HCT116 (cell line): ENCODE results near the gene NRP1. TPM values are rescaled to one million over a fixed set of nuclear protein-coding genes. Genes with fewer than 3 reads are reported as not detected.

Experiments
- ATAC-seq: fragments of 200-7000 bp; cut with Tn5 transposase; 2 replicates; pipeline ENCODE4 v1.9.1; 2020; ENCODE audit warnings: mild to moderate bottlenecking, moderate library complexity
- BruUV-seq: library from RNA; stranded (reverse); fragments of 400-500 nt; replicated peaks from 2 replicates; lab custom pipeline; 2021; lab: Mats Ljungman, UMichigan
- CTCF ChIA-PET: fragments of 300-600 bp; sonication (Branson Sonifier 250); formaldehyde crosslinking; loops from one replicate; lab custom pipeline; 2021; ENCODE audit warnings: antibody characterized with exemption; lab: Charles Lee
- POLR2A ChIA-PET: fragments of 300-600, 350-600 bp; sonication (Branson Sonifier 250); formaldehyde crosslinking; loops from one replicate; lab custom pipeline; 2021; ENCODE audit warnings: antibody characterized with exemption; lab: Charles Lee
- RAD21 ChIA-PET, 2 experiments: fragments of 300-600 bp; sonication (Branson Sonifier 250); formaldehyde crosslinking; loops; one replicate each; lab custom pipeline; 2023; ENCODE audit warnings: low total read pairs in 2 of 2; ENCODE audit not compliant: uncharacterized antibody in 2 of 2, unreplicated experiment in 2 of 2, low non-redundant PET in 1 of 2; lab: Charles Lee
- DNase-seq: peaks from one replicate; pipeline ENCODE4 v3.0.0-alpha.2; 2010; ENCODE audit warnings: low read depth, low spot score
- H2AFZ ChIP-seq: fragments of 200-600 bp; shearing (Covaris generic), sonication (generic); 2 replicates; pipeline ENCODE4 v1.6.1; 2017; ENCODE audit warnings: low read depth, mixed run types, mixed read lengths, antibody characterized with exemption, low read length; ENCODE audit not compliant: poor library complexity, severe bottlenecking
- H3K27ac ChIP-seq: 2 replicates; pipeline ENCODE4 v1.5.1; 2012; ENCODE audit warnings: low read depth, low read length
- H3K27me3 ChIP-seq: fragments of 200-600 bp; sonication (generic); 2 replicates; pipeline ENCODE4 v1.6.1; 2016; ENCODE audit warnings: mixed run types, low read length, mixed read lengths; ENCODE audit not compliant: insufficient read depth
- H3K36me3 ChIP-seq, 2 experiments: fragments of 200-500 bp in 1 of 2; fragments of 200-600 bp in 1 of 2; sonication (Bioruptor generic) in 1 of 2; sonication (generic) in 1 of 2; 2 replicates each; pipeline versions ENCODE4 v1.5.1 to v1.6.1; 2014 to 2016; ENCODE audit warnings: low read length in 2 of 2, inconsistent platforms in 1 of 2, mixed read lengths in 1 of 2, mixed run types in 1 of 2; ENCODE audit not compliant: insufficient read depth in 2 of 2, control insufficient read depth in 1 of 2
- H3K4me1 ChIP-seq, 2 experiments: fragments of 200-600 bp in 1 of 2; sonication (generic) in 1 of 2; 2 replicates each; pipeline versions ENCODE4 v1.5.1 to v1.6.1; 2012 to 2017; ENCODE audit warnings: low read length in 2 of 2, inconsistent platforms in 1 of 2, mild to moderate bottlenecking in 1 of 2, mixed read lengths in 1 of 2, mixed run types in 1 of 2, moderate library complexity in 1 of 2; ENCODE audit not compliant: insufficient read depth in 2 of 2, control insufficient read depth in 1 of 2
- H3K4me2 ChIP-seq: fragments of 200-600 bp; sonication (generic); 2 replicates; pipeline ENCODE4 v1.6.1; 2017; ENCODE audit warnings: mixed run types, low read length, mixed read lengths
- H3K4me3 ChIP-seq, 2 experiments: fragments of 200-600 bp in 1 of 2; sonication (generic) in 1 of 2; replicated peaks in 1 of 2; 2 replicates each; pipeline ENCODE4 v1.5.1; 2011 to 2016; ENCODE audit warnings: low read length in 2 of 2, control low read depth in 1 of 2, low read depth in 1 of 2, mild to moderate bottlenecking in 1 of 2, mixed read lengths in 1 of 2, mixed run types in 1 of 2
- H3K79me2 ChIP-seq: fragments of 200-600 bp; sonication (generic); 2 replicates; pipeline ENCODE4 v1.6.1; 2017; ENCODE audit warnings: mild to moderate bottlenecking, mixed run types, low read length, moderate library complexity, mixed read lengths; ENCODE audit not compliant: insufficient read depth
- H3K9ac ChIP-seq: fragments of 200-600 bp; sonication (generic); 2 replicates; pipeline ENCODE4 v1.6.1; 2016; ENCODE audit warnings: low read length, mixed read lengths
- H3K9me2 ChIP-seq: fragments of 200-600 bp; sonication (generic), shearing (Covaris generic); 2 replicates; pipeline ENCODE4 v1.6.1; 2017; ENCODE audit warnings: mixed run types, mild to moderate bottlenecking, moderate library complexity; ENCODE audit not compliant: insufficient read depth
- H3K9me3 ChIP-seq, 2 experiments: fragments of 200-500 bp in 1 of 2; fragments of 200-600 bp in 1 of 2; sonication (Bioruptor generic) in 1 of 2; sonication (generic) in 1 of 2; 2 replicates each; pipeline ENCODE4 v1.6.1; 2014 to 2017; ENCODE audit warnings: low read length in 2 of 2, mixed read lengths in 2 of 2, inconsistent platforms in 1 of 2, low read depth in 1 of 2, mild to moderate bottlenecking in 1 of 2, mixed run types in 1 of 2, moderate library complexity in 1 of 2; ENCODE audit not compliant: control insufficient read depth in 1 of 2, insufficient read depth in 1 of 2
- H4K20me1 ChIP-seq: fragments of 200-600 bp; sonication (generic), shearing (Covaris generic); 2 replicates; pipeline ENCODE4 v1.6.1; 2017; ENCODE audit warnings: mixed run types, mild to moderate bottlenecking, moderate library complexity; ENCODE audit not compliant: insufficient read depth
- ATF3 ChIP-seq: IDR thresholded peaks from 2 replicates; pipeline ENCODE4 v1.6.1; 2012
- CBX3 ChIP-seq: IDR thresholded peaks from 2 replicates; pipeline ENCODE4 v1.6.1; 2012; ENCODE audit warnings: low read depth
- ELF1 ChIP-seq: IDR thresholded peaks from 2 replicates; pipeline ENCODE4 v1.6.1; 2012; ENCODE audit warnings: low read depth, borderline replicate concordance
- EZH2 ChIP-seq: fragments of 200-600 bp; sonication (generic); IDR thresholded peaks from 2 replicates; pipeline ENCODE4 v1.6.1; 2017; ENCODE audit warnings: antibody characterized with exemption, mixed run types
- EZH2phosphoT487 ChIP-seq: fragments of 200-600 bp; IDR thresholded peaks from 2 replicates; pipeline ENCODE4 v1.6.1; 2018; ENCODE audit warnings: antibody characterized with exemption, borderline replicate concordance
- FOSL1 ChIP-seq: IDR thresholded peaks from 2 replicates; pipeline ENCODE4 v1.6.1; 2012; ENCODE audit warnings: low read depth
- JUND ChIP-seq: IDR thresholded peaks from 2 replicates; pipeline ENCODE4 v1.6.1; 2012
- MAX ChIP-seq: IDR thresholded peaks from 2 replicates; pipeline ENCODE4 v1.6.1; 2012
- POLR2A ChIP-seq: IDR thresholded peaks from 2 replicates; pipeline ENCODE4 v1.7.0; 2011; ENCODE audit warnings: borderline replicate concordance; ENCODE audit not compliant: insufficient read depth, insufficient read length; ENCODE audit errors: extremely low read depth
- POLR2AphosphoS5 ChIP-seq: IDR thresholded peaks from 2 replicates; pipeline ENCODE4 v1.6.1; 2011; ENCODE audit warnings: mild to moderate bottlenecking, low read depth, low read length, moderate library complexity
- RAD21 ChIP-seq: IDR thresholded peaks from 2 replicates; pipeline ENCODE4 v1.6.1; 2012; ENCODE audit warnings: low read depth, mild to moderate bottlenecking
- REST ChIP-seq: IDR thresholded peaks from 2 replicates; pipeline ENCODE4 v1.6.1; 2012; ENCODE audit warnings: low read depth
- SIN3A ChIP-seq: IDR thresholded peaks from 2 replicates; pipeline ENCODE4 v1.6.1; 2012; ENCODE audit warnings: low read depth
- SP1 ChIP-seq: IDR thresholded peaks from 2 replicates; pipeline ENCODE4 v1.6.1; 2012; ENCODE audit warnings: low read depth
- SRF ChIP-seq: IDR thresholded peaks from 2 replicates; pipeline ENCODE4 v1.6.1; 2012; ENCODE audit warnings: low read depth
- TCF7L2 ChIP-seq: IDR thresholded peaks from 2 replicates; pipeline ENCODE4 v1.7.0; 2011; ENCODE audit warnings: borderline replicate concordance, inconsistent platforms; ENCODE audit not compliant: insufficient read depth, insufficient read length; ENCODE audit errors: extremely low read depth
- YY1 ChIP-seq: IDR thresholded peaks from 2 replicates; pipeline ENCODE4 v1.6.1; 2011; ENCODE audit warnings: low read length, low read depth, moderate library complexity, mild to moderate bottlenecking; ENCODE audit not compliant: insufficient replicate concordance; ENCODE audit errors: extremely low read depth
- ZBTB33 ChIP-seq: IDR thresholded peaks from 2 replicates; pipeline ENCODE4 v1.6.1; 2011; ENCODE audit warnings: mild to moderate bottlenecking, low read length, moderate library complexity; ENCODE audit not compliant: insufficient replicate concordance; ENCODE audit errors: extremely low read depth
- ZFX ChIP-seq: fragments of 450-650 bp; IDR thresholded peaks from 2 replicates; pipeline ENCODE4 v1.6.1; 2017
- ZNF274 ChIP-seq: fragments of 200-500 bp; sonication (Bioruptor generic); IDR thresholded peaks from 2 replicates; pipeline ENCODE4 v1.6.1; 2014; ENCODE audit warnings: mild to moderate bottlenecking, low read depth, low read length, inconsistent platforms
- intact Hi-C: fragments of 100-400 bp; cut with micrococcal nuclease; formaldehyde crosslinking; loops from 2 replicates; pipeline ENCODE4 v1.10.0; 2022
- total RNA-seq: library from RNA; stranded (reverse); gene quantifications from one replicate; pipeline ENCODE4 v1.2.1, GENCODE V29; 2021; ENCODE audit not compliant: unreplicated experiment

Gene NRP1
- total RNA-seq, 1 experiment from 2014 or later, result 3.8 TPM

GRCh38 chr10:33139181-33139646 is 195.3 kb downstream of the NRP1 start:
- Histone ChIP-seq H3K9me3 (no peaks in the 10 kb centered on the region), H4K20me1 (no peaks in the 10 kb centered on the region), H3K27me3 (no peaks in the 10 kb centered on the region), H3K9ac (no peak overlapping the region), H3K9me2 (no peaks in the 10 kb centered on the region), H3K4me3 (no peak overlapping the region), H3K79me2 (no peaks in the 10 kb centered on the region), H3K4me2 (no peak overlapping the region), H3K36me3 (no peaks in the 10 kb centered on the region), H3K27ac (no peak overlapping the region), H3K4me1 (peaks cover 44 to 68% of the 10 kb centered on the region in 2 experiments), H2AFZ (no peak overlapping the region)
- ATAC-seq (no peak), DNase-seq (no peak)
- POLR2A ChIA-PET, result no interaction called here
- RAD21 ChIA-PET, result no interaction called here
- no TSS peak for BruUV-seq
- no peak for TF ChIP-seq ELF1
- TF ChIP-seq ZNF274, result no peak
- TF ChIP-seq YY1, result no peak
- TF ChIP-seq ZFX, result no peak
- TF ChIP-seq JUND, result no peak
- no peak for TF ChIP-seq TCF7L2
- no peak for TF ChIP-seq SRF
- TF ChIP-seq POLR2AphosphoS5, result no peak
- no peak for TF ChIP-seq FOSL1
- no peak for TF ChIP-seq CBX3
- no peak for TF ChIP-seq POLR2A
- no peak for TF ChIP-seq ATF3
- no peak for TF ChIP-seq ZBTB33
- TF ChIP-seq EZH2, result no peak
- no peak for TF ChIP-seq EZH2phosphoT487
- TF ChIP-seq MAX, result no peak
- TF ChIP-seq SP1, result no peak
- no peak for TF ChIP-seq REST
- TF ChIP-seq SIN3A, result no peak
- no peak for TF ChIP-seq RAD21
- intact Hi-C loops, result loop anchor here (10.0 kb wide), 1 partner anchor 764 kb away; no protein-coding TSS in a partner anchor
- CTCF ChIA-PET, result no interaction called here
